HG03103 (cell line): ENCODE data around the gene ERICH6B.

Source experiments
- ATAC-seq: cut with Tn5 transposase; IDR thresholded peaks from one replicate; pipeline ENCODE4 v1.9.1; 2021; ENCODE audit warnings: low read depth; ENCODE audit not compliant: unreplicated experiment

ERICH6B gene

DNA sequence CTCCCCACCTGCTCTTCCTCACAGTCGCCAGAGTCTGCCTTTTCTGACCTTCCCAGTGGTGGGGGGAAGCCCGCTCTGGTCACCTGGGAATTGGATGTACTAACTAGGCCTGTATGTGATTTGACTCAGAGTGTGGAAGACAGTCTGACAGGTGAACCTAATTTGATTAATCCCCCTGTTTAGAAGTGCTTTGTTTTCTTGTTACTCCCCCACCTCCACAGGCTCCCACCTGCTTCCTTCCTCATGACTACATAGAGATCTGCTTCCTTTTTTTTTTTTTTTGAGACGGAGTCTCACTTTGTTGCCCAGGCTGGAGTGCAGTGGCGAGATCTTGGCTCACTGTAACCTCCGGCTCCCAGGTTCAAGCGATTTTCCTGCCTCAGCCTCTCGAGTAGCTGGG, 106.8 kb downstream of the ERICH6B start:
- no peak for ATAC-seq

DNA sequence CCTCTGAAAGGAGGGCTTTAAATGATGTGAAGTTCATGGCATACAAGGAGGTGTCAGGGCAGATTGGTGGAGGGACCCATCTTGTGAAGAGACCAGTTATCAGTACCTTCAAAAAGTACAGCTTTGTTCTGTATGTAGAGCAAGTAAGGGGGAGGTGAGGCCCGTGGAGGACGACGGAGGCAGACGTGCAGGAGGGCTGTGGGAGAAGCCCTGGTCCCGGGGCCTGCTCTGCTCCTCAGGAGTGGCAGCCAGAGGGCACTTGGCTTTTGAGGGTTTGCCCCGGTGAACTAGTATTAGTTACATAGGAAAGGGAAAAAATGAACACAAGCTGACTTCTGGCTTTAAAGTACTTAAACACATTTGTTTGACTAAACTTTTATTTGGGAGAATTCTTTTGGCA, 108.7 kb downstream of the ERICH6B start:
- no peak for ATAC-seq

DNA sequence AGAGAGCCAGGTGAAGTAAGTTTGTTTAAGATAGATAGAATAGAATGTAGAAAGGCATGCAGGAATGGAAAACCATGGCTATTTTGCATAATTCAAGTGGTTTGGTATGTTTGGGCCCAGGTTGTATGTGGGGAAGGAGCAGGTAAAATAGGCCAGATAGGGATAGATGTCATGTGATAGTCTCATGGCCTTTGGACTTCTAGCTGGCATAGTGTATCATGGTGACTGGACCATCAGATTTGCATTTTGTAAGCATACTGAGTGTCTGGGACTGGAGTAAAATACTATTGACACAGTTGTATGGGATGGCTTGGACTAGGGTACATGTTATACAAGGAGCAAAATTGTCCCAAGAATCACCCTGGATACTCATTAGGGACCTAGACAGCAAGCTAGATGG, 111.9 kb downstream of the ERICH6B start:
- no peak for ATAC-seq

DNA sequence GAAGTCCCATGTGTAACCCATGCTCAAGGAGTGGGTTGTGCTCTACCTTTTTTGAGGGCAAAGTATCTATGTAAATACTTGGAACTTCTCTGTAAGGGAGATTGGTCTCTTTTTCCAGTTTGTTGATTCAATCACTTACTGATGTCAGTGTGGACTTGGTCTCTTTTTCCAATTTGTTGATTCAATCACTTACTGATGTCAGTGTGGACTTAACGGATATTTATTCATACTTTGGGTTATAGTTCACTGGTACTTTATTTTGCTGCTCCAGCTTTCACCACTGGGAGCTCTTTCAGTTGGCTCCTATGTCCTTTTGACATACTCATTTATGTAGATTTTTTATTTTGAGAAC, 114.4 kb downstream of the ERICH6B start:
- no peak for ATAC-seq

DNA sequence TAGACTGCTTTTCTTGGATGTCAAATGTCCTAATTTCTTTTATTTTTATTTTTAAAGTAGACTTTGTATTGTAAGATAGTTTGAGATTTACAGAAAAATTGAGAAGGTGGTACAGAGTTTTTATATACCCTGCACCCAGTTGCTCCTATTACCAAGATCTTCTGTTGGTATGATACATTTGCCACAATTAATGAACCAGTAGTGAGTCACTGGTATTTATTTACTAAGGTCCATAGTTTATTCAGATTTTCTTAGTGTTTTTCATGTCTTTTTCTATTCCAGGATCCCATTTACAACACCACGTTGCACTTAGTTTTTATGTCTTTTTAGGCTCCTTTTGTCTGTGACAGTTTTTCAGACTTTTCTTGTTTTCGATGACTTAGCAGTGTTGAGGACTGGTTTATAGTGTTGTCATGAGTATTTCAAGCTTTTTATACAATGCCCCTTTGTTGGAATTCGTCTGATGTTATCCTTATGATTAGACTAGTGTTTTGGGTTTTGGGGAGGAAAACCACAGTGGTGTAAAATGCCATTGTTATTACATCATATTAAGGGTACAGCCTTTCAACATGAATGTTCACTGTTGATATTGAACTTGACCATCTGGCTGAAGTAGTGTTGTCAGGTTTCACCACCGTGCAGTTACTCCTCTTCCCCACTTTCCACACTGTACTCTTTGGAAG, 114.9 kb downstream of the ERICH6B start:
- no peak for ATAC-seq

DNA sequence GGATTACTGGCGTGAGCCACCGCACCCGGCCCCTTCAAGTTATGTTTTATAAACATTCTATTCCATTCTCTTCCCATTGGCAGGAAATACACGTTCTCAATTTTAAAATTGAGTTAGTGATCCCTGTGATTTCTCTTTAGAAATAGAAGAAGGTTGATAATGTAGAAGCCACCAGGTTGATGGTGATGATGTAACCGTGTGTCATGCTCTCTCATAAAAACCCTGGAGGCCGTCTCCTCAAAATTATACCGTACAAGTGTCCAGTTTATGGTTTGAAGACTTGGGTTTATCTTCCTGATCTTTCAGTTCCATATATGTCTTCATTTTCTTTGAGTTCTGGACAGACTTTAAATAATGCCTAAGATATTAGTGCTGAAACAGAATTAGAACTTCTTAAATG, 118.6 kb downstream of the ERICH6B start:
- no peak for ATAC-seq

DNA sequence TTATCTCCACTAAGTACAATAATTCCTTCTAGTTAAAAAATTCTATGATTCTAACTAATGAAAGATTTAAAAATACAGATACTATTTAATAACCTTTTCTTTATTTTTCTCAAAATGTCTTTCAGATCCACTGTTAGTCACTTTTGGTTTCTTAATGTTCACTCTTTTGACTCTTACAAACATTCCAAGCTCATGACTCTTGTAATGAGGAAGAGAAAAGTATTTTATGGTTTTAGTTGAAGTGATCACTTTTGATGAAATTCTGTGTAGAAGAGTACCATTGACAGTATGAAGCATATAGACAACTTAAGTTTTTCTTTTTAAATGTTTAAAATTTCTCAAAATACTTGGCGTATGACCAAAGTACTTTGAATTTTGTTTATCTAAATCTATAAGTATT, 123.0 kb downstream of the ERICH6B start:
- ATAC-seq, result no peak
